ENCODE data around the gene ANKRD10. TPM values are rescaled to one million over a fixed set of nuclear protein-coding genes. Genes with fewer than 3 reads are reported as not detected.

Gene ANKRD10
- total RNA-seq, 2 experiments from 2014 or later = 70.0 to 70.4 TPM

DNA sequence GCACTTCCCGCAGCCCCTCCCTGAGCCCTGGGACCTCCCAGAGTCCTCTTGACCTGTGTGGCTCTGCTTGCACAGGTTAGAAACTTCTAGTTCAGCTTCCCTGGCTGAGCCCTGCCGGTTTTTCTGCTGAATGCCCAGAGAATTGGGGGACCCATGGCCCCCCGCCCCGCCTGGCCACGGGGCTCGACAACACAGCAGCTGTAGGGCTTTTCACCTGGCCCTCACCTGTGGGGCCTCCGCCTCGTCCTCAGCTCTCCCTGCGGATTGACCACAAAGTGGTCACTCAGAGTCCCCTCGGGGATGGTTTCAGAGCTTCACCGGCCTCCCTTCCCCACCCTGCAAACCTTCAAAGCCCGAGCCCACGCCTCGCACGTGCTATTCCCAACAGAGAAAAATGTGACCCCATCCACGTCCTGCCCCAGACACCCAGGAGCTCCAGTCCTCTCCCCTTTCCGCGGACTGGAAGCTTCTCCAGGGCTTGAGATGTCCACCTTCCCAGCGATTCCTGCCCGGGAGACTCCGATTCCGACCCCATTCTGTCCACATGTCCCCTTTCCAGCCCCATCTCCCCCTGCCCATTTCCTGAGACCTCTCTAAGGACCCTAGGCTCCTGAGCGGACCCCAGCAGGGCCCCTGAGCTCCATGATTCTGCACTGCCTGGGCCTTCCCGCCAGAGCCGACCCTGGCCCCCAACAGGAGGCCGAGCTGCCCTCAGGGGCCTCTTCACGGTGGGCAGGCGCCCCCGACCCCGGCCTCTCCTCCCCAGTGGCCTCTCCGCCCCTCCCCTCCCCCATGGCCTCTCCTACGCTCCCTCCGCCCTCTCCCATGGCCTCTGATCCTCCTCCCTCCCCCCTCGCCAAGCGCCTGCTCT, 41.9 kb downstream of the ANKRD10 start:
- CTCF ChIA-PET = interaction anchor here (0.8 kb wide), 1 partner anchor 212 kb away, joined by 3 read pairs; no protein-coding TSS in a partner anchor
- POLR2A ChIA-PET = no interaction called here

DNA sequence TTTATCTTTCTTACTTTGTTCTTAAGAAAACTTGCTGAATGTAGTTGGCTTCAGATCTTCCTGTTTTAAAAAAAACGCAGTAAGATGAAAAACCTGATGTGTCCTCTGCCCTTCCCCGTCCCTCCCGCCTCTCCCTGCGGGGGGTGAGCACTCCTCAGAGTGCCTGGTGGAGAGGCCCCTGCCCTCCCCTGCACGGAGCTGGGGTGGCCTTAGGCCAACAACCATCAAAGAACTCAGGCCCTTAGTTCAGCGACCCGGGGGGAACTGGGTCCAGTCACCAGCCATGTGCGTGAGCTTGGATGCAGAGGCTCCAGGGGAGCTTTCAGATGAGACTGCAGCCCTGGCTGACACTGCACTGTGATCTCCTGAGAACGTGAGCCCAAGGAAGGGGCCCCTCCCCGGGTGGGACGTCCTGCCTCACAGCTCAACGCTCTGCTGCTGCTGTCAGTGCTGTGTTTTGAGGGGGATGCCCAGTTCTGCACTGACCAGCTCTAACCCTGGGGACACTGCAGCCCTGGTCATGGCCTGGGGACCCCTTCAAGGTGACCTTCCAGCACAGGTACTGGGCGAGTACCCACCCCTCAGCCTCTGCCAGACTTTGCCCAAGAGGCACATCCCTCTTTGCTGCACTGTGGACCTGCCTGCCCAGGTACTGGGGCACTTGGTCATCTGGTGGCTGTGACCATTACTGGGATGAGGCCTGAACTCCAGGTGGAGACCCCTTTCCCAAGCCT, 42.7 kb downstream of the ANKRD10 start:
- ChIA-PET POLR2A (no interaction called here), CTCF (interaction anchor here (0.8 kb wide), 1 partner anchor 211 kb away, joined by 3 read pairs; no protein-coding TSS in a partner anchor)

DNA sequence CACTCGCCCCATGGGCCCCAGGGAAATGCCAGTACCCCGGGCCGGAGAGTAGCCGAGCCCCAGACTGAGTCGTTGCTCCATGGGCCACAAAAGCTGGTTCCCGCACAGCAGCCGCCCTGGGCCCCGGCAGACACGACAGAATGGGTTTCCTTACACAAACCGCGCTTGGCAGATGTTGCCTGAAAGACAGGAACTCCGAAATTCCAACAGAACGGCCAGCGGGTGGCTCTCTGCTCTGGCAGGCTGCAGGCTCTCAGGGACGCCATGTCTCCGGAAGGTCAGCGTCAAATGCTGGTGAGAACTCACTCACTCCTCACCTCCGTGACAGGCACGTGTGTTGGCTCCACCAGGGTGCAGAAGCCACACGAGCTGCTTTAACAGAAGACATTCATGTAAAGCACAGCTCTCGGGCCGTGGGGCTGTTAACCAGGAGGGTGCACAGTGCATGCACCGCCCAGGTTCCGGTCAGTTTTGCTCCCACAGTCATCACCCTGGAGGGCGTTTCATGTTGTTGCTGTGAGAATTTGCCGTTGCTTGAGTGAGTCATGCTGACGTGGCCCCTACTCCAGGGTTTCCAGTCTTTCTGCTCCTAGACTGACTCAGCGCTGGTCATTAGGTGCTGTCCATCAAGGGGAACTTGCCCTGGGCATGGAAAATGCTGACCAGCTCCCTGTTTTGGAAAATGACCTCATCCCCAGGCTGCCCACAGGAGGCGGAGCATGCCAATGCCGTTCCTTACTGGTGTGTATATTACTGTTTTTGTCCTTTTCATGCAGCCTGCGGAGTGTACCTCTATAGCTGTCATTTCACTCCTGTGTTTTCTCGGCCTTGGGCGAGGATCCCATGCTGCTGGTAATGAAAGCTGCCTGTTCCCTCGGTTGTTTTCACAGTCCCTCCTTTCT, 44.8 kb downstream of the ANKRD10 start:
- ChIA-PET CTCF (interaction anchor here (1.0 kb wide), 1 partner anchor 16 kb away, joined by 3 read pairs; no protein-coding TSS in a partner anchor), POLR2A (no interaction called here)

DNA sequence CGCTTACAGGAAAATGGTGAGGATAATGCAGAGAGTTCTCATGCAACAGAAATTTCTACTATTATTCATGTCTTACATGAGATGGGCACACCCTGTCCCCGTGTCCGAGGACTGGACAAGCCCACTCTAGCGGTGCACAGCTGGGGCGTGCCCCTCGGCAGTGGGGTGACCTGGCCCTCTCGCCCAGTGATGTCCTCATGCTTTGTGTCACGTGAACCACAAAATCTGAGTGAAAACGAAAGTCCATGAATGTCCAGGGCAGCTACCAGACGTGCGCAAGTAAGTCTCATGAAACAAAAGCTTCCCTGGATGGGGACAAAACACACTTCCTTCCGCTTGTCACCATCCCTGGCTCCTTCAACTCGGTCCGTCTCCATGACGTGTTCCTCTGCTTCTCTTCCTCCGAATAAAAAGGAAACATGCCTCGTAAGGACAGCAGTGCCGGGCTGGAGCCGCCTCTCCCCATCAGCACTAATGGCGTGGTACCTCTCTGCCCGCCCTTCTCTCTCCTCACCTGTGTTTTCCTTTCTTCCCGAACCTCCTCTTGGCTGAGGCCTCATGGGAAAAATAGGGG, 45.6 kb downstream of the ANKRD10 start:
- CTCF ChIA-PET = interaction anchor here (1.0 kb wide), 1 partner anchor 17 kb away, joined by 3 read pairs; no protein-coding TSS in a partner anchor
- POLR2A ChIA-PET = no interaction called here

DNA sequence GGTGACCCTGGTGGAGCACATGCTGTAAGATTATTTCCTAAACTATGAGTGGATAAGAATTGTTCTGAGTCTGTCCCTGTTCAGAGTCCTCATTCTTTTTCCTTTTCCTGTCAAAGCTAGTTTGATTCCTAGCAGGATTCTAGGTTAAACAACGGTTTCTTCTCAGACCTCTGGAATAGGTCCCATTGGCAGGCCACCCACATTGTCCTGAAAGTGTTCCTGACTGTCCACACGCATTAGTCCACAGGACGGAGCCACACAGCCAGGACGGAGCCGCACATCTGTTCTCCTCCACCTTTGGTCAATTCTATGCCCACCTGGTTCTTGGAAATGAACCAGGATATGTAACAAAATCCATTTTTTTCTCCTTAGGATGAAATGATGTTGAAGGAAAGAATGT, 46.1 kb downstream of the ANKRD10 start:
- ChIA-PET POLR2A (no interaction called here), CTCF (no interaction called here)

DNA sequence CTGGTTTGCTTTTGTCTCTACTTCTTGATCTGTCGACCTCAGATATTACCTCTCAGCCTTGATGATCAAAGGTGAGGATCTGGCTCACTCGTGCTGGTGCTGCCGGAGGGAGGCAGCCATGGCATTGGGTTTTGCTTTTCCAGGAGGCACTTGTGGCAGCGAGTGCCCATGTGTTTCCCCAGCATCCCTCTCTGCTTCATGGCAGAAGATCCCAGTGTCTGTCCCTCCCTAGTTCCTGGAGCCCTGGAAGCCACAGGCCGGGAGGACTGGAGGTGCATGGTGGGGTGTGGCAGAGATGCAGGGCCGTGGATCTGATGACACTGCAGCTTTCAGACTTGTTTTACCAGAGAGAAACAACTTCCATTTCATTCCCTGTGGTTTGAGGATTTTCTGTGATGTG, 47.5 kb downstream of the ANKRD10 start:
- POLR2A ChIA-PET = no interaction called here
- CTCF ChIA-PET = no interaction called here

DNA sequence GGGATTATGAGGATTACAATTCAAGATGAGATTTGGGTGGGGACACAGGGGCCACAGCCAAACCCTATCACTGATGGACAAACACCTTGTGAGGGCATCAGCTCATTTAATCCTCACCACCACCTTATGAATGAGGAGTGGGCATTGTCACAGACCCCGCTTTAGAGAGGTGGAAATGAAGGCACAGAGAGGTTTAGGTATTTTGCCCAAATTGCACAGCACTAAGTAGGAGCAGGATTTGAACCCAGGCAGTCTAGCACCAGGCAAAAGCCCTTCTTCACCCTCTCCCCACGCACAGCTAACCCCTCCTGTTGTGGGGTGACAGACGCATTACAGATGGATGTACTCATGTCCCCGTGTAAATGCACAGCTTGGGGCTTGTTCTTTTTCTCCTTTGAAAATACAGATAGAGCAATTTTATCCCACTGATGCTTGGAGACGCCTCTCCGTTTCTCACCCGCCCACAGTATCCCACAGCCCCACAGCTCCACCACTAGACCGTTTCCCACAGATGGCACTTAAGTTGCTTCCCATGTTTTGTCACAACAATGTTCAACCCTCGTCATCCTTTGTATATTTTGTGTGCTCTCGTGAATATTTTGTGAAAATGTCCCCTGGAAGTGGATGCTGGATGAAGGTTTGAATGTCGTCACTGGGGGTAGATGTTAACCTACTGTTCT, 48.2 kb downstream of the ANKRD10 start:
- CTCF ChIA-PET = no interaction called here
- POLR2A ChIA-PET = no interaction called here

DNA sequence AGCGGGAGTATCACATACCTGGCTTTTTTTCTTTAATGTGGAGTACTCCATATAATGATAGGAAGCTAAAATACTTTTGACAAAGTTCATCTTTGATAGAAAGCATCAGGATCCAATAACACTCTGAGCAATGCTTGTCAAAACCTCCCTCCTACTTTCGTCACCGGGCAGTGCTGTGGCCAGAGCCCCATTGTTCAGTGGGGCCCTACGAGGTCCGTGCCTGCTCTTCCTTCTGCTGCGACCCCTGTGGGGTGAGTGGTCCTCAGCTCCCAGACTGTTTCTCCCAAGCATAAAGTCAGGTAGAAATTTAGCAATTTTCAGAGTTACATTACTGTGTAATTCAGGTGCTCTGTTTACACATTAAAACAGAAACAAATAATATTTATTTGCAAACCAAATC, 51.2 kb downstream of the ANKRD10 start:
- ChIA-PET CTCF (no interaction called here), POLR2A (no interaction called here)

DNA sequence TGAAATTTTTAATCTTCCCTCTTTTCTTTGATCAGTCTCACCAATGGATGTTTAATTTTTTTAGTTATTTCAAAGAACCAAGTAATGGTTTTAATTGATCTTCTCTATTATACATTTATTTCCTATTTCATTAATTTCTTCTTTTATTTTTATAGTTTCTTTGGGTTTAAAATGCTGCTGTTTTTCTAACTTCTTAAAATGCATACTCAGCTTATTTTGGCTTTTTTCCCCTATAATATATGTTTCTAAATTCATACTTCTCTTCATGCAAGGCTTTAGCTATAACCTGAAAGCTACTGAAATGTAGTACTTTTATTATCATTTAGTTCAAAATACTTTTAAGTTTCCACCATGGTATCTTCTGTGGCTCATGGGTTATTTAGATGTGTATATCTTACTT, 53.9 kb downstream of the ANKRD10 start:
- POLR2A ChIA-PET = no interaction called here

DNA sequence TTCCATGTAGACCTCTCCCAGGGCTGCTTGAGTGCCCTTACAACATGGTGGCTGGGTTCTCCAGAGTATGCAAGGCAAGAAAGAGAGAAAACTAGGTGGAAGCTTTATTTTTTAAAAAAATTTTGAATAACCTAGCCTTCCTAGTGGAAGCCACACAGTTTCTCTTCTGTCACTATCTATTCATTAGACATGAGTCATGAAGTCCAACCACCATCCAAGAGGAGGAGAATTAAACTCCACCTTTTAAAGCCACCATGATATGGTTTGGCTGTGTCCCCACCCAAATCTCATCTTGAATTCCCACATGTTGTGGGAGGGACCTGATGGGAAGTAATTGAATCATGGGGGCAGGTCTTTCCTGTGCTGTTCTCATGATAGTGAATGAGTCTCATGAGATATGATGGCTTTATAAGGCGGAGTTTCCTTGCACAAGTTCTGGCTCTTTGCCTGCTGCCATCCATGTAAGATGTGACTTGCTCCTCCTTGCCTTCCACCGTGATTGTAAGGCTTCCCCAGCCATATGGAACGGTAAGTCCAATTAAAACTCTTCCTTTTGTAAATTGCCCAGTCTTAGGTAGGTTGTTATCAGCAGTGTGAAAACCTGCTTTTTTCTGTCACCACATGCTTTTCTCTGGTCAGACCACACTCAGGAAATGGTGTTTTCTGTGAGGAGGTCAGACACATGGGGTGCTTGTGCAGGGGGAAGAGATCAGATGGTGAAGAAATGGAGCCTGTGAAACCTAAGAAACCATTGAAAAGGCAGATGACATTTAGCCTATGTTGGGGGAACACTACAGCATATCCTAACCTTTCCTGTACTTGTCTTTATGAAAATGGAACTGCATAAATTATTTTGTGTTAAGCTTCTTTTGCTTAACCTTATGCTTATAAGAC, 57.7 kb downstream of the ANKRD10 start:
- CTCF ChIA-PET = no interaction called here
- POLR2A ChIA-PET = no interaction called here

More for the DNA sequence above, 53.9 kb downstream of the ANKRD10 start:
- CTCF ChIA-PET = no interaction called here

DNA sequence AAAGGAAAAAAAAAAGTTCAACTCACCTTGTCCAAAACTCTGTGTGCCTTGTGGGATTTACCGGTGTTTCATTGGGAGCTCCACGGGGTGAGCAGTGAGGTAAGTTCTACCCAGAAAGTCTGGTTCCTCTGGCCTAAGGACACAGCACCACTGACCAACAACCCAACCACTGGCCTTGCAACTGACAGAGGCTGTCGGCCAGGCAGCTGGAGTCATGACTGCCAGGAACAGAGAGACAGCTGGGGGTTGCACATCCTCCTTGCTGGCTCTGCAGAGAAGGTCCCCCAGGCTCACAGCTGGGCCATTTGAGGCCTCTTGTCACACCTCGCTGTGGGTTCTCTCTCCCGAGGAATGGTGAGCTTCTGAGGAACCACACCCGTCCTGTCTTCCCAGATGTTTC, 59.5 kb downstream of the ANKRD10 start:
- CTCF ChIA-PET = no interaction called here
- POLR2A ChIA-PET = no interaction called here

DNA sequence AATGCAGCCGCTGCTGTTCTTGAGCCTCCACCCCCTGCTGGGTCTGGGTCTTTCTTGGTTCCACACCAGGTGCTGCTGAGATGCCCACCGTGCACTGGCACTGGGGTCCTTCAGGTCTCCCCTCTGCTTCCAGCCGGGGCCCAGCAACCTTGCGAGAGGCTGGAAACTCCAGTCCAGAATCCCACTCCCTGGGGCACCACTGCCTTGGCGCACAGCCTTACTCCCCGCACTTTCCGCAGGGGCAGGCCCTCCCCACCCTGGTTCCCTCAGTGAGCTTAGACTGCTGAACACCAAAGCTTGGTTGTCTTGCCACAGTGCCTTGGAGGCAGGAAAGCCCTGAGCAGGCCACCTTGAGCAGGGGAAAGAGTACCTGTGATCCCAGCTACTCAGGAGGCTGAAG, 60.0 kb downstream of the ANKRD10 start:
- ChIA-PET CTCF (no interaction called here), POLR2A (no interaction called here)

DNA sequence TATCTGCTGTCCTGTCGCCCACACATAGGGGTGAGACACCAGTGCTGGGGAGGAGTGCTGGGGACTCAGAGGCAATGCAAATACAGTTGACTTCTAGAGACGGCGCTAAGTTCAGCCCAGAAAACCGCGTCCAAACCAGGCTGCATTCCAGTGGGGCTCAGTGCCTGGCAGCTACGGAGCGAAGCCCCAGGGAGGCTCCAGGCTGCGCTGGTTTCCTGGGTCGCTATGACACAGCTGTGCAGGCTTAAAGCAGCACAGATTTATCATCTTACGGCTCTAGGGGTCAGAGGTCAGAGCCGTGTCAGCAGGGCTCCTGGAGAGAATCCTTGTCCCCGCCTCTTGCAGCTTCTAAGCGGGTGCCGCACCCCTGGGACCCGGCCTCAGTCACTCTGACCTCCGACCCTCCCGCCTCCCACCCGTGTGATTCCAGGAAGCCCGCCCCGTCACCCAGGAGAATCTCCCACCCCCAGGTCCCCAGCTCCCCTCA, 61.6 kb downstream of the ANKRD10 start:
- POLR2A ChIA-PET = no interaction called here
- CTCF ChIA-PET = no interaction called here

DNA sequence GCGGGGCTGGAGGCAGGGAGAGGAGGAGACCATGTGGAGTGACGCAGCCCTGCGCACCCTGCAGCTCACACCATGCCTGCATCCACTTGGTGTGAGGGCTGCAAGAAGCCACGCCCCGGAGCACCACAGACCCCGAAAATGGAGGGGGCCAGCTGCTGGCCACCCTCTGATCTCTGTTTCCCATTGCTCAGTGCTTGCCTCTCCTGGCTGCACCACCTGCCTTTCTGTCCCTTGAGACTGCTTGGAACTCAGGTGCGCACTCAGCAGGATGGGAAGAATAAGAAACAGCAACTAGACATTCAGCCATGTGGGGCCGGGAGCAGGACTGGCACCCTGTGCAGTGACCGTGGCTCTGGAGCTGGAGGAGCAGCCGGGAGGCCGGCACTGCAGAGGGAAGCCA, 64.0 kb downstream of the ANKRD10 start:
- ChIA-PET POLR2A (no interaction called here), CTCF (no interaction called here)

DNA sequence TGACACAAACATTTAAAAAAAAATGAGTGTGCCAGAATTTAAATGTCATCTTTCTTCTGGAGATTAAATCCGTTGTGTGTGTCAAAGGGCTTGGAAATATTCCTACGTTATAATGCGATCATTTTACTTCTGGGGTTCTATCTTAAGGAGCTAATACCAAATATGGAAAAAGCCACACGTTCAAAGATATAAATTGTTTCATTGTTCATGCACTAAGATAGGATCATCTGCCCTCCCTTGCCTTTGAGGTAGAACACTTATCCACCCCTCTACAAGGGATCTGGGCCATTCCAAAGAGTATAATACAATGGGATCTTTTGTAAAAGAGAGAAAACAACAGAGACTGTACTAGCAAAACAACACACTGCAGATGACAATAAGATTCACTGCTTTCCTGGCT, 64.9 kb downstream of the ANKRD10 start:
- CTCF ChIA-PET = no interaction called here
- POLR2A ChIA-PET = no interaction called here

DNA sequence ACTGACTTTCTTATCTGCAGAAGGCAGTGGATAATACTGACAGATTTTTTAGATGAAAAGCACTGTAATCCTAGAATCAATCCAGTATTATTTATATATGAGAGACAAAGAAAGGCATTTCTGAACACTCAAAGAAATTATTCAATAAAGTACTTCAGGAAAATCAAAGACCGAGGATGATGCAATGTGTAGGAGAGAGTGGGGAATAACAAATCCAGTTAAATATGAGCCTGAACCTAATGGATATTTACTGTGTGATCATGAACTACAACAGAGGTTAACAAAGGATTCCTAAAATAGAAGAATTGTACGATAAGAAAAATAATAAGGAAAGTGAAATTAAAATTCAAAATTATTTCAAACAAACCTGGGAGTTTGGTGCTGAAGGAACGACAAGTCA, 69.3 kb downstream of the ANKRD10 start:
- POLR2A ChIA-PET = no interaction called here
- CTCF ChIA-PET = no interaction called here

DNA sequence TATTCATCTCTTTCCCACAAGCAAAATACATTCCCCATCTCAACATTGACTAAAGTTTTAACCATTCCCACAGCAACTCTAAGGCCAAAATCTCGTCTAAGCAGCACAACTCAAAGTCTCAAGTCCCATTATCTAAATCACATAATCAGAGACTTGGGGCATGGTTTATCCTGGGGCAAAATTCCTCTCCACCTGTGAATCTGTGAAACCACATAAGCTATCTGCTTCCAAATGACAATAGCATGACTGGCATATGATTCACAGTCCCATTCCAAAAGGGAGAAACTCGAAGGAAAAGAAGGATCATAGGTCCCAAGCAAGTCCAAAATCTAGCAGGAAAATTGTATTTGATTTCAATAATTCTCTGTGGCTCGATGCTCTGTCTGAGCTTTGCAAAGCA, 73.0 kb downstream of the ANKRD10 start:
- CTCF ChIA-PET = no interaction called here

DNA sequence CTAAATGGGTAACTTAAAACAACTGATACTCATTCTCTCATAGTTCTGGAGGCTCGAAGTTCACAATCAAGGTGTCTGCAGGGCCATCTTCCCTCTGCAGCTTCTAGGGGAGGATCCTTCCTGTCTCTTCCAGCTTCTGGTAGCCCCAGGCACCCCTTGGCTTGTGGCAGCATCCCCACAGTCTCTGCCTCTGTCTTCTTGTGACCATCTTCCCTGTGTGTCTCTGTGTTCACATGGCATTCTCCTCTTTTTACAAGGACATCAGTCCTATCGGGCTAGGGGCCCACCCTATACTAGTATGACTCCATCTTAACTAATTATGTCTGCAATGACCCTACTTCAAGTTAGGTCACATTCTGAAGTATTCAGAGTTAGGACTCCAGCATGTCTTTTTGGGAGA, 73.5 kb downstream of the ANKRD10 start:
- ChIA-PET CTCF (no interaction called here), POLR2A (no interaction called here)

More for the DNA sequence above, 73.0 kb downstream of the ANKRD10 start:
- POLR2A ChIA-PET = no interaction called here

Measured in activated CD8-positive, alpha-beta memory T cell treated with anti-CD3 and anti-CD28 coated beads for 36 hours (primary cell).